A673 (cell line): ENCODE data around the gene STMN3.

ENCODE experiments used
- CTCF ChIP-seq: fragments of 300-800, 200-600 bp; sonication (generic); conservative IDR thresholded peaks from 2 replicates; pipeline ENCODE4 v1.5.1; 2017; ENCODE audit warnings: low read depth, mild to moderate bottlenecking, antibody characterized with exemption, low read length, moderate library complexity, mixed read lengths
- EZH2 ChIP-seq: fragments of 200-600 bp; sonication (generic); IDR thresholded peaks from 2 replicates; pipeline ENCODE4 v1.6.1; 2017; ENCODE audit warnings: borderline replicate concordance, low read depth, mild to moderate bottlenecking, mixed read lengths, antibody characterized with exemption, low read length; ENCODE audit not compliant: poor library complexity, severe bottlenecking

- no peak for TF ChIP-seq EZH2
- no peak for TF ChIP-seq CTCF
Measured at GRCh38 chr20:63662813-63663189, 9.6 kb upstream of the STMN3 start.
